HCT116 (cell line): Measurements from ENCODE around the gene IGSF21. TPM values are rescaled to one million over a fixed set of nuclear protein-coding genes. Genes with fewer than 3 reads are reported as not detected.

Source experiments
- ATAC-seq: fragments of 200-7000 bp; cut with Tn5 transposase; 2 replicates; pipeline ENCODE4 v1.9.1; 2020; ENCODE audit warnings: mild to moderate bottlenecking, moderate library complexity
- BruUV-seq: library from RNA; stranded (reverse); fragments of 400-500 nt; replicated peaks from 2 replicates; lab custom pipeline; 2021; lab: Mats Ljungman, UMichigan
- CTCF ChIA-PET: fragments of 300-600 bp; sonication (Branson Sonifier 250); formaldehyde crosslinking; loops from one replicate; lab custom pipeline; 2021; ENCODE audit warnings: antibody characterized with exemption; lab: Charles Lee
- POLR2A ChIA-PET: fragments of 300-600, 350-600 bp; sonication (Branson Sonifier 250); formaldehyde crosslinking; loops from one replicate; lab custom pipeline; 2021; ENCODE audit warnings: antibody characterized with exemption; lab: Charles Lee
- RAD21 ChIA-PET, 2 experiments: fragments of 300-600 bp; sonication (Branson Sonifier 250); formaldehyde crosslinking; loops; one replicate each; lab custom pipeline; 2023; ENCODE audit warnings: low total read pairs in 2 of 2; ENCODE audit not compliant: uncharacterized antibody in 2 of 2, unreplicated experiment in 2 of 2, low non-redundant PET in 1 of 2; lab: Charles Lee
- DNase-seq: peaks from one replicate; pipeline ENCODE4 v3.0.0-alpha.2; 2010; ENCODE audit warnings: low read depth, low spot score
- H2AFZ ChIP-seq: fragments of 200-600 bp; shearing (Covaris generic), sonication (generic); 2 replicates; pipeline ENCODE4 v1.6.1; 2017; ENCODE audit warnings: low read depth, mixed run types, mixed read lengths, antibody characterized with exemption, low read length; ENCODE audit not compliant: poor library complexity, severe bottlenecking
- H3K27ac ChIP-seq: 2 replicates; pipeline ENCODE4 v1.5.1; 2012; ENCODE audit warnings: low read depth, low read length
- H3K27me3 ChIP-seq: fragments of 200-600 bp; sonication (generic); 2 replicates; pipeline ENCODE4 v1.6.1; 2016; ENCODE audit warnings: mixed run types, low read length, mixed read lengths; ENCODE audit not compliant: insufficient read depth
- H3K36me3 ChIP-seq, 2 experiments: fragments of 200-500 bp in 1 of 2; fragments of 200-600 bp in 1 of 2; sonication (Bioruptor generic) in 1 of 2; sonication (generic) in 1 of 2; 2 replicates each; pipeline versions ENCODE4 v1.5.1 to v1.6.1; 2014 to 2016; ENCODE audit warnings: low read length in 2 of 2, inconsistent platforms in 1 of 2, mixed read lengths in 1 of 2, mixed run types in 1 of 2; ENCODE audit not compliant: insufficient read depth in 2 of 2, control insufficient read depth in 1 of 2
- H3K4me1 ChIP-seq, 2 experiments: fragments of 200-600 bp in 1 of 2; sonication (generic) in 1 of 2; 2 replicates each; pipeline versions ENCODE4 v1.5.1 to v1.6.1; 2012 to 2017; ENCODE audit warnings: low read length in 2 of 2, inconsistent platforms in 1 of 2, mild to moderate bottlenecking in 1 of 2, mixed read lengths in 1 of 2, mixed run types in 1 of 2, moderate library complexity in 1 of 2; ENCODE audit not compliant: insufficient read depth in 2 of 2, control insufficient read depth in 1 of 2
- H3K4me2 ChIP-seq: fragments of 200-600 bp; sonication (generic); 2 replicates; pipeline ENCODE4 v1.6.1; 2017; ENCODE audit warnings: mixed run types, low read length, mixed read lengths
- H3K4me3 ChIP-seq, 2 experiments: fragments of 200-600 bp in 1 of 2; sonication (generic) in 1 of 2; replicated peaks in 1 of 2; 2 replicates each; pipeline ENCODE4 v1.5.1; 2011 to 2016; ENCODE audit warnings: low read length in 2 of 2, control low read depth in 1 of 2, low read depth in 1 of 2, mild to moderate bottlenecking in 1 of 2, mixed read lengths in 1 of 2, mixed run types in 1 of 2
- H3K79me2 ChIP-seq: fragments of 200-600 bp; sonication (generic); 2 replicates; pipeline ENCODE4 v1.6.1; 2017; ENCODE audit warnings: mild to moderate bottlenecking, mixed run types, low read length, moderate library complexity, mixed read lengths; ENCODE audit not compliant: insufficient read depth
- H3K9ac ChIP-seq: fragments of 200-600 bp; sonication (generic); 2 replicates; pipeline ENCODE4 v1.6.1; 2016; ENCODE audit warnings: low read length, mixed read lengths
- H3K9me2 ChIP-seq: fragments of 200-600 bp; sonication (generic), shearing (Covaris generic); 2 replicates; pipeline ENCODE4 v1.6.1; 2017; ENCODE audit warnings: mixed run types, mild to moderate bottlenecking, moderate library complexity; ENCODE audit not compliant: insufficient read depth
- H3K9me3 ChIP-seq, 2 experiments: fragments of 200-500 bp in 1 of 2; fragments of 200-600 bp in 1 of 2; sonication (Bioruptor generic) in 1 of 2; sonication (generic) in 1 of 2; 2 replicates each; pipeline ENCODE4 v1.6.1; 2014 to 2017; ENCODE audit warnings: low read length in 2 of 2, mixed read lengths in 2 of 2, inconsistent platforms in 1 of 2, low read depth in 1 of 2, mild to moderate bottlenecking in 1 of 2, mixed run types in 1 of 2, moderate library complexity in 1 of 2; ENCODE audit not compliant: control insufficient read depth in 1 of 2, insufficient read depth in 1 of 2
- H4K20me1 ChIP-seq: fragments of 200-600 bp; sonication (generic), shearing (Covaris generic); 2 replicates; pipeline ENCODE4 v1.6.1; 2017; ENCODE audit warnings: mixed run types, mild to moderate bottlenecking, moderate library complexity; ENCODE audit not compliant: insufficient read depth
- CBX3 ChIP-seq: IDR thresholded peaks from 2 replicates; pipeline ENCODE4 v1.6.1; 2012; ENCODE audit warnings: low read depth
- EGR1 ChIP-seq: IDR thresholded peaks from 2 replicates; pipeline ENCODE4 v1.6.1; 2012; ENCODE audit warnings: low read depth
- ELF1 ChIP-seq: IDR thresholded peaks from 2 replicates; pipeline ENCODE4 v1.6.1; 2012; ENCODE audit warnings: low read depth, borderline replicate concordance
- EZH2phosphoT487 ChIP-seq: fragments of 200-600 bp; IDR thresholded peaks from 2 replicates; pipeline ENCODE4 v1.6.1; 2018; ENCODE audit warnings: antibody characterized with exemption, borderline replicate concordance
- RAD21 ChIP-seq: IDR thresholded peaks from 2 replicates; pipeline ENCODE4 v1.6.1; 2012; ENCODE audit warnings: low read depth, mild to moderate bottlenecking
- SIN3A ChIP-seq: IDR thresholded peaks from 2 replicates; pipeline ENCODE4 v1.6.1; 2012; ENCODE audit warnings: low read depth
- SRF ChIP-seq: IDR thresholded peaks from 2 replicates; pipeline ENCODE4 v1.6.1; 2012; ENCODE audit warnings: low read depth
- TCF7L2 ChIP-seq: IDR thresholded peaks from 2 replicates; pipeline ENCODE4 v1.7.0; 2011; ENCODE audit warnings: borderline replicate concordance, inconsistent platforms; ENCODE audit not compliant: insufficient read depth, insufficient read length; ENCODE audit errors: extremely low read depth
- YY1 ChIP-seq: IDR thresholded peaks from 2 replicates; pipeline ENCODE4 v1.6.1; 2011; ENCODE audit warnings: low read length, low read depth, moderate library complexity, mild to moderate bottlenecking; ENCODE audit not compliant: insufficient replicate concordance; ENCODE audit errors: extremely low read depth
- ZFX ChIP-seq: fragments of 450-650 bp; IDR thresholded peaks from 2 replicates; pipeline ENCODE4 v1.6.1; 2017
- intact Hi-C: fragments of 100-400 bp; cut with micrococcal nuclease; formaldehyde crosslinking; loops from 2 replicates; pipeline ENCODE4 v1.10.0; 2022
- total RNA-seq: library from RNA; stranded (reverse); gene quantifications from one replicate; pipeline ENCODE4 v1.2.1, GENCODE V29; 2021; ENCODE audit not compliant: unreplicated experiment
- TF ChIP-seq, protein P1 (sequence below), 3 experiments: fragments of 200-600 bp in 1 of 3; sonication (generic) in 1 of 3; IDR thresholded peaks in 2 of 3; conservative IDR thresholded peaks in 1 of 3; 2 replicates each; pipeline ENCODE4 v1.5.1; 2012 to 2017; ENCODE audit warnings: low read depth in 2 of 3, low read length in 2 of 3, antibody characterized with exemption in 1 of 3, borderline replicate concordance in 1 of 3, control low read depth in 1 of 3, mild to moderate bottlenecking in 1 of 3, mixed read lengths in 1 of 3, mixed run types in 1 of 3, moderate library complexity in 1 of 3; ENCODE audit not compliant: insufficient read depth in 1 of 3
- TF ChIP-seq, protein P2 (sequence below): IDR thresholded peaks from 2 replicates; pipeline ENCODE4 v1.6.1; 2011; ENCODE audit warnings: mild to moderate bottlenecking, low read length, moderate library complexity; ENCODE audit not compliant: insufficient replicate concordance; ENCODE audit errors: extremely low read depth
- TF ChIP-seq, protein P3 (sequence below): IDR thresholded peaks from 2 replicates; pipeline ENCODE4 v1.6.1; 2012

The IGSF21 gene
- total RNA-seq, 1 experiment from 2014 or later: not detected

DNA sequence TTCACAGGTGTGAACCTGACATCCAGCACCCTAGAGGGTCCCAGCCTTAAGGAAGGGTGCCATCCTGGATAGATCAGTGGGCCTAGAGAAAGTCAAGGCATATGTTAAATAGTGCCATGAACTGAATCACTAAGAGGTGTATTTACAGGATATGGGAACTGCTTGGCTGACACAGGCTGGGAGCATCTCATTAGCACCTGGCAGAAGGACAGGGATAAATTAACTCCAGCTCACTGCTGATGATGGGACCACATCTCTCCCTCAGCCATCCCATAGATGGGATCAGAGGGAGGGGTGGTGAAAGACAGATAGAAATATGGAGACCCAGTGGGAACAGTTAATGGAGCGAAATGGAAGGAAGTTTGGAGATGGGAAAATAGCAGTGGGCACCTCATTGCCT is 122.0 kb downstream of the IGSF21 start:
- Histone ChIP-seq H3K4me3 (no peak overlapping the region), H3K4me1 (no peaks in the 10 kb centered on the region), H4K20me1 (no peaks in the 10 kb centered on the region), H3K36me3 (no peaks in the 10 kb centered on the region), H3K9me3 (peaks cover 6 to 14% of the 10 kb centered on the region in 2 experiments; a peak in 3 of 4 replicates), H3K27ac (no peak overlapping the region), H3K4me2 (no peak overlapping the region), H3K9me2 (no peaks in the 10 kb centered on the region), H2AFZ (no peak overlapping the region), H3K27me3 (peaks cover 28% of the 10 kb centered on the region), H3K79me2 (no peaks in the 10 kb centered on the region), H3K9ac (no peak overlapping the region)
- intact Hi-C loops: no loop called here
- ChIA-PET POLR2A (no interaction called here), CTCF (no interaction called here), RAD21 (no interaction called here)
- no TSS peak for BruUV-seq
- TF ChIP-seq TCF7L2 (no peak), ELF1 (no peak), YY1 (no peak), CBX3 (no peak), EGR1 (no peak), EZH2phosphoT487 (no peak), ZFX (no peak), SRF (no peak), SIN3A (no peak), RAD21 (no peak)
- TF ChIP-seq, protein P1, sequence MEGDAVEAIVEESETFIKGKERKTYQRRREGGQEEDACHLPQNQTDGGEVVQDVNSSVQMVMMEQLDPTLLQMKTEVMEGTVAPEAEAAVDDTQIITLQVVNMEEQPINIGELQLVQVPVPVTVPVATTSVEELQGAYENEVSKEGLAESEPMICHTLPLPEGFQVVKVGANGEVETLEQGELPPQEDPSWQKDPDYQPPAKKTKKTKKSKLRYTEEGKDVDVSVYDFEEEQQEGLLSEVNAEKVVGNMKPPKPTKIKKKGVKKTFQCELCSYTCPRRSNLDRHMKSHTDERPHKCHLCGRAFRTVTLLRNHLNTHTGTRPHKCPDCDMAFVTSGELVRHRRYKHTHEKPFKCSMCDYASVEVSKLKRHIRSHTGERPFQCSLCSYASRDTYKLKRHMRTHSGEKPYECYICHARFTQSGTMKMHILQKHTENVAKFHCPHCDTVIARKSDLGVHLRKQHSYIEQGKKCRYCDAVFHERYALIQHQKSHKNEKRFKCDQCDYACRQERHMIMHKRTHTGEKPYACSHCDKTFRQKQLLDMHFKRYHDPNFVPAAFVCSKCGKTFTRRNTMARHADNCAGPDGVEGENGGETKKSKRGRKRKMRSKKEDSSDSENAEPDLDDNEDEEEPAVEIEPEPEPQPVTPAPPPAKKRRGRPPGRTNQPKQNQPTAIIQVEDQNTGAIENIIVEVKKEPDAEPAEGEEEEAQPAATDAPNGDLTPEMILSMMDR (IDR thresholded peaks at IDR 0.05 in 2 of 3, conservative IDR thresholded peaks at IDR 0.05 in 1 of 3; ENCODE audit: borderline replicate concordance in 1 of 3, insufficient read depth in 1 of 3, low read depth in 2 of 3, low read length in 2 of 3): no peak
- TF ChIP-seq, protein P2, sequence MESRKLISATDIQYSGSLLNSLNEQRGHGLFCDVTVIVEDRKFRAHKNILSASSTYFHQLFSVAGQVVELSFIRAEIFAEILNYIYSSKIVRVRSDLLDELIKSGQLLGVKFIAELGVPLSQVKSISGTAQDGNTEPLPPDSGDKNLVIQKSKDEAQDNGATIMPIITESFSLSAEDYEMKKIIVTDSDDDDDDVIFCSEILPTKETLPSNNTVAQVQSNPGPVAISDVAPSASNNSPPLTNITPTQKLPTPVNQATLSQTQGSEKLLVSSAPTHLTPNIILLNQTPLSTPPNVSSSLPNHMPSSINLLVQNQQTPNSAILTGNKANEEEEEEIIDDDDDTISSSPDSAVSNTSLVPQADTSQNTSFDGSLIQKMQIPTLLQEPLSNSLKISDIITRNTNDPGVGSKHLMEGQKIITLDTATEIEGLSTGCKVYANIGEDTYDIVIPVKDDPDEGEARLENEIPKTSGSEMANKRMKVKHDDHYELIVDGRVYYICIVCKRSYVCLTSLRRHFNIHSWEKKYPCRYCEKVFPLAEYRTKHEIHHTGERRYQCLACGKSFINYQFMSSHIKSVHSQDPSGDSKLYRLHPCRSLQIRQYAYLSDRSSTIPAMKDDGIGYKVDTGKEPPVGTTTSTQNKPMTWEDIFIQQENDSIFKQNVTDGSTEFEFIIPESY: no peak
- TF ChIP-seq, protein P3, sequence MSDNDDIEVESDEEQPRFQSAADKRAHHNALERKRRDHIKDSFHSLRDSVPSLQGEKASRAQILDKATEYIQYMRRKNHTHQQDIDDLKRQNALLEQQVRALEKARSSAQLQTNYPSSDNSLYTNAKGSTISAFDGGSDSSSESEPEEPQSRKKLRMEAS: no peak
- DNase-seq (no peak), ATAC-seq (no peak)
